K562 (cell line): Measurements from ENCODE around the gene APP. TPM values are rescaled to one million over a fixed set of nuclear protein-coding genes. Genes with fewer than 3 reads are reported as not detected.

Experiments
- ATAC-seq: fragments of 200-7000 bp; cut with Tn5 transposase; 3 replicates; pipeline ENCODE4 v1.9.1; 2020; ENCODE audit warnings: moderate library complexity
- BruUV-seq: library from RNA; stranded (reverse); fragments of 400-500 nt; replicated peaks from 2 replicates; lab custom pipeline; 2021; lab: Mats Ljungman, UMichigan
- CTCF ChIA-PET: fragments of 300-600 bp; formaldehyde crosslinking; extraction: SDS; loops from one replicate; lab custom pipeline; 2021; ENCODE audit warnings: low intra/inter-chr PET ratio; lab: Yijun Ruan, JAX
- POLR2A ChIA-PET: fragments of 300-600, 350-650 bp; sonication (Branson Sonifier 250); formaldehyde crosslinking; extraction: SDS; loops from one replicate; lab custom pipeline; 2021; ENCODE audit warnings: antibody characterized with exemption, inconsistent platforms; lab: Yijun Ruan, JAX
- DNase-seq, 4 experiments: peaks; one replicate each; pipeline versions ENCODE4 v3.0.0 to v3.0.0-alpha.2; 2011 to 2018; ENCODE audit warnings: low spot score in 3 of 4, mixed read lengths in 3 of 4; ENCODE audit errors: extremely low read depth in 1 of 4
- FAIRE-seq: peaks from 2 replicates; lab custom pipeline; 2011; peaks lifted over from hg19 to GRCh38; lab: Jason Lieb, UNC
- H2AFZ ChIP-seq: 2 replicates; pipeline ENCODE4 v1.6.0; 2011; ENCODE audit warnings: low read depth, low read length, control low read depth, inconsistent platforms
- H3K27ac ChIP-seq: fragments of 200-600 bp; 3 replicates; pipeline ENCODE4 v1.8.0; 2011; ENCODE audit warnings: low read depth, mild to moderate bottlenecking, control low read depth, inconsistent platforms, low read length, moderate library complexity, mixed read lengths; ENCODE audit errors: extremely low read depth
- H3K27me3 ChIP-seq, 2 experiments: fragments of 300-600 bp in 1 of 2; 2 replicates in 1 of 2; 3 replicates in 1 of 2; pipeline versions ENCODE4 v1.6.0 to v1.8.0; 2011; ENCODE audit warnings: inconsistent platforms in 2 of 2, low read length in 2 of 2, mild to moderate bottlenecking in 1 of 2, mixed read lengths in 1 of 2, moderate library complexity in 1 of 2; ENCODE audit not compliant: control insufficient read depth in 2 of 2, insufficient read depth in 2 of 2
- H3K36me3 ChIP-seq: fragments of 300-600 bp; 3 replicates; pipeline ENCODE4 v1.8.0; 2011; ENCODE audit warnings: mild to moderate bottlenecking, low read length, inconsistent platforms; ENCODE audit not compliant: control insufficient read depth, insufficient read depth
- H3K4me1 ChIP-seq, 2 experiments: fragments of 200-600 bp in 1 of 2; replicated peaks in 1 of 2; 2 replicates in 1 of 2; 3 replicates in 1 of 2; pipeline versions ENCODE4 v1.5.1 to v1.8.0; 2011; ENCODE audit warnings: inconsistent platforms in 2 of 2, low read length in 2 of 2, mild to moderate bottlenecking in 1 of 2, mixed read lengths in 1 of 2, moderate library complexity in 1 of 2; ENCODE audit not compliant: control insufficient read depth in 2 of 2, insufficient read depth in 2 of 2
- H3K4me2 ChIP-seq: 2 replicates; pipeline ENCODE4 v1.6.1; 2011; ENCODE audit warnings: low read length, control low read depth, inconsistent platforms, mixed read lengths; ENCODE audit not compliant: insufficient read depth
- H3K4me3 ChIP-seq: fragments of 200-600 bp; sonication (generic), shearing (Covaris generic); 2 replicates; pipeline ENCODE4 v1.5.1; 2016; ENCODE audit warnings: control low read depth, inconsistent platforms
- H3K79me2 ChIP-seq: fragments of 200-600 bp; 3 replicates; pipeline ENCODE4 v1.8.0; 2011; ENCODE audit warnings: low read length, inconsistent platforms; ENCODE audit not compliant: control insufficient read depth, insufficient read depth
- H3K9ac ChIP-seq, 2 experiments: 2 replicates each; pipeline versions ENCODE4 v1.6.0 to v1.6.1; 2011; ENCODE audit warnings: low read depth in 2 of 2, low read length in 2 of 2, control low read depth in 1 of 2, inconsistent platforms in 1 of 2, mild to moderate bottlenecking in 1 of 2, mixed read lengths in 1 of 2; ENCODE audit not compliant: insufficient read depth in 1 of 2
- H3K9me1 ChIP-seq: one replicate; pipeline ENCODE4 v1.6.0; 2011; ENCODE audit warnings: inconsistent platforms, mild to moderate bottlenecking, low read length, moderate library complexity; ENCODE audit not compliant: control insufficient read depth, insufficient read depth
- H3K9me3 ChIP-seq: replicated peaks from 2 replicates; pipeline ENCODE4 v1.5.1; 2011; ENCODE audit warnings: low read depth, low read length, inconsistent platforms; ENCODE audit not compliant: control insufficient read depth, insufficient read depth
- H4K20me1 ChIP-seq: replicated peaks from 2 replicates; pipeline ENCODE4 v1.6.1; 2011; ENCODE audit warnings: low read length, inconsistent platforms, mixed read lengths; ENCODE audit not compliant: control insufficient read depth, insufficient read depth
- BDP1 ChIP-seq: IDR thresholded peaks from 3 replicates; pipeline ENCODE4 v1.6.1; 2011; ENCODE audit not compliant: insufficient read length, insufficient read depth
- BHLHE40 ChIP-seq: IDR thresholded peaks from 2 replicates; pipeline ENCODE4 v1.6.1; 2011; ENCODE audit warnings: low read length, improper control_type of control experiment
- KAT8 ChIP-seq: fragments of 450-650 bp; IDR thresholded peaks from 2 replicates; pipeline ENCODE4 v1.6.1; 2016; ENCODE audit warnings: low read depth, mild to moderate bottlenecking
- PURB ChIP-seq: sonication (generic); formaldehyde crosslinking; IDR thresholded peaks from 2 replicates; pipeline ENCODE4 v1.9.0; 2021; ENCODE audit warnings: low read depth, mild to moderate bottlenecking, missing genetic modification reagents
- SMARCA5 ChIP-seq: fragments of 450-650 bp; IDR thresholded peaks from 2 replicates; pipeline ENCODE4 v1.6.1; 2016
- SOX6 ChIP-seq: fragments of 450-650 bp; IDR thresholded peaks from 2 replicates; pipeline ENCODE4 v1.6.1; 2014; ENCODE audit warnings: mild to moderate bottlenecking
- ZNF551 ChIP-seq: fragments of 250-450 bp; sonication (Bioruptor Pico); IDR thresholded peaks from 2 replicates; pipeline ENCODE4 v1.5.0; 2021; ENCODE audit warnings: mild to moderate bottlenecking, moderate library complexity
- WGBS: fragments of 100-300 bp; shearing (Covaris generic); methylation state at CpG from one replicate; pipeline ENCODE4 v1.1.6; 2016; ENCODE audit warnings: low coverage, mixed read lengths; ENCODE audit not compliant: insufficient coverage; ENCODE audit errors: missing lambda C conversion rate; 5-methylcytosine and 5-hydroxymethylcytosine counted together
- in situ Hi-C: fragments of 300-500 bp; cut with MboI; formaldehyde crosslinking; loops from 4 replicates; pipeline ENCODE4 v1.15.0; 2018; ENCODE audit warnings: inconsistent platforms, mixed read lengths
- intact Hi-C: fragments of 100-400 bp; cut with micrococcal nuclease; formaldehyde crosslinking; loops from 2 replicates; pipeline ENCODE4 v1.14.2; 2022
- polyA plus RNA-seq, 8 experiments: library from polyadenylated mRNA; depleted of rRNA in 4 of 8; stranded (reverse) in 5 of 8; unstranded in 3 of 8; fragments of >200 nt; fragmentation: Nextera tagmentation in 2 of 8; fragmentation: Illumina TruSeq in 1 of 8; extraction: Ambion mirVana in 2 of 8; extraction: Trizol in 1 of 8; gene quantifications; 2 replicates each; pipeline versions ENCODE4 v1.2.1 to v1.2.3, GENCODE V29; 2011 to 2014; ENCODE audit warnings: inconsistent platforms in 1 of 8, missing spikeins in 1 of 8
- total RNA-seq, 7 experiments: library from RNA; depleted of rRNA in 6 of 7; stranded (reverse); fragments of >200 nt in 6 of 7; fragmentation: Illumina TruSeq in 2 of 7; extraction: Trizol in 2 of 7; gene quantifications; 2 replicates each; pipeline versions ENCODE4 v1.2.1 to v1.2.3, GENCODE V29; 2011 to 2021; ENCODE audit warnings: low replicate concordance in 1 of 7
- TF ChIP-seq, protein P1 (sequence below), 2 experiments: IDR thresholded peaks in 1 of 2; conservative IDR thresholded peaks in 1 of 2; 2 replicates each; pipeline ENCODE4 v1.6.1; 2016; ENCODE audit warnings: low read depth in 2 of 2, mild to moderate bottlenecking in 1 of 2, missing compliant biosample characterization in 1 of 2, missing genetic modification characterization in 1 of 2, moderate library complexity in 1 of 2
- TF ChIP-seq, protein P2 (sequence below): fragments of 150-350 bp; IDR thresholded peaks from 2 replicates; pipeline ENCODE4 v1.6.1; 2014; ENCODE audit warnings: low read depth, mild to moderate bottlenecking, low read length, borderline replicate concordance
- TF ChIP-seq, protein P3 (sequence below): fragments of 250-450 bp; sonication (Bioruptor Pico); IDR thresholded peaks from 2 replicates; pipeline ENCODE4 v1.9.0; 2021; ENCODE audit warnings: mild to moderate bottlenecking

APP gene
- total and polyA plus RNA-seq, 9 of the 15 experiments (the other 6 are each of a cell fraction or from before 2014, with no cell fraction given), result 0.01 to 1.5 (median 0.16) TPM; not detected in 5

DNA sequence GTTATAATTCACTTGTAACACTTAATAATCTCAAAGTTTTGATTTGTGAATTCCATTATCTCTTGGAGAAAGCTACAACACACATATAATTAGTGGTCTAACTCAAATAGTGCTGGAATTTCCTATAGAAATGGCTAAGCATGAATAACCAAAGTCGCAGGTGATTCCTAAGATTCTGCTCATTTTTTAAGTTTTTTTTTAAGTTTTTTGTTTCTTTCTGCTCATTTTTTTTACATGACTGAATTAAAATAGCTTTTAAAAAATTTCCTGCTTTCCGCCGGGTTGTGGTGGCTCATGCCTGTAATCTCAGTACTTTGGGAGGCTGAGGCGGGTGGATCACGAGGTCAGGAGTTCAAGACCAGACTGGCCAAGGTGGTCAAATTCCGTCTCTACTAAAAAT, 90.4 kb downstream of the APP start:
- no peaks in the 10 kb centered on the region; a peak in 1 of 5 replicates for H3K4me1 ChIP-seq
- H3K79me2 ChIP-seq, result no peaks in the 10 kb centered on the region
- H3K9ac ChIP-seq, result no peak overlapping the region
- intact Hi-C loops (no loop called here), in situ Hi-C loops (no loop called here)
- H4K20me1 ChIP-seq, result no peaks in the 10 kb centered on the region
- no peak for DNase-seq
- no peaks in the 10 kb centered on the region; a peak in 1 of 5 replicates for H3K27me3 ChIP-seq
- WGBS, result 3% methylated on average over 6 of the region's 6 CpGs
- ATAC-seq, result no peak
- no TSS peak for BruUV-seq
- H3K9me1 ChIP-seq, result no peaks in the 10 kb centered on the region
- no peaks in the 10 kb centered on the region for H3K36me3 ChIP-seq
- H3K4me3 ChIP-seq, result no peak overlapping the region
- TF ChIP-seq SMARCA5, result no peak
- TF ChIP-seq, protein P1, sequence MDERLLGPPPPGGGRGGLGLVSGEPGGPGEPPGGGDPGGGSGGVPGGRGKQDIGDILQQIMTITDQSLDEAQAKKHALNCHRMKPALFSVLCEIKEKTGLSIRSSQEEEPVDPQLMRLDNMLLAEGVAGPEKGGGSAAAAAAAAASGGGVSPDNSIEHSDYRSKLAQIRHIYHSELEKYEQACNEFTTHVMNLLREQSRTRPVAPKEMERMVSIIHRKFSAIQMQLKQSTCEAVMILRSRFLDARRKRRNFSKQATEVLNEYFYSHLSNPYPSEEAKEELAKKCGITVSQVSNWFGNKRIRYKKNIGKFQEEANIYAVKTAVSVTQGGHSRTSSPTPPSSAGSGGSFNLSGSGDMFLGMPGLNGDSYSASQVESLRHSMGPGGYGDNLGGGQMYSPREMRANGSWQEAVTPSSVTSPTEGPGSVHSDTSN (CRISPR knock-in tag; IDR thresholded peaks at IDR 0.05; ENCODE audit: low read depth), result no peak
- TF ChIP-seq, protein P1 (tag; conservative IDR thresholded peaks at IDR 0.05; ENCODE audit: low read depth), result no peak
- no peaks in the 10 kb centered on the region for H3K9me3 ChIP-seq
- no peak for FAIRE-seq
- ChIA-PET CTCF (no interaction called here), POLR2A (no interaction called here)
- H2AFZ ChIP-seq, result no peak overlapping the region
- no peak overlapping the region for H3K4me2 ChIP-seq
- H3K27ac ChIP-seq, result no peak overlapping the region

DNA sequence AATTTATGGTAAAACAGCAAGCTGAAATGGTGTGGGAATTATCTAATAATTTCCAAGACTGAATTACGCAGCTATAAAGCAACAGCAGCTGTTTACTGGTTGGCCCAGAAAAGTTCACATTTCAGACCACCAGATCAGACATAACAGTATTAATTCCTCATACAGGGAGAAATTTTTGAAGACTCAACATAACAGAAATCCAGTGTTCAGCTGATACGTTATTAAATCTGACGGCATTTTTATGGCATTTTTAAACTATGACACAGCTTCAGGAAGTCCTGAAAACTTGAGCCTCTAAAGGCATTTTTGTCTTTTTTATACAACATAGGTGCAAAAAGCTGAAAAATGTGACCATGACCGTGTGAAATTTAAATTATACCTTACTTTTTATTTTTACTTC, 91.2 kb downstream of the APP start:
- no peaks in the 10 kb centered on the region; a peak in 1 of 5 replicates for H3K27me3 ChIP-seq
- no peaks in the 10 kb centered on the region for H3K9me1 ChIP-seq
- BruUV-seq, result no TSS peak
- no peak overlapping the region for H3K9ac ChIP-seq
- DNase-seq (no peak), FAIRE-seq (no peak), ATAC-seq (no peak)
- no peaks in the 10 kb centered on the region for H4K20me1 ChIP-seq
- no peaks in the 10 kb centered on the region for H3K79me2 ChIP-seq
- H3K27ac ChIP-seq, result no peak overlapping the region
- H3K9me3 ChIP-seq, result no peaks in the 10 kb centered on the region
- no peak overlapping the region for H2AFZ ChIP-seq
- intact Hi-C loops, result no loop called here
- H3K4me2 ChIP-seq, result no peak overlapping the region
- CTCF ChIA-PET, result no interaction called here
- no peaks in the 10 kb centered on the region for H3K36me3 ChIP-seq
- no peaks in the 10 kb centered on the region; a peak in 1 of 5 replicates for H3K4me1 ChIP-seq
- WGBS, result 3% methylated on average over 4 of the region's 4 CpGs
- in situ Hi-C loops, result no loop called here
- no peak overlapping the region for H3K4me3 ChIP-seq
- POLR2A ChIA-PET, result interaction anchor here (0.9 kb wide), 1 partner anchor 9 kb away, joined by 3 read pairs; no protein-coding TSS in a partner anchor
- no peak for TF ChIP-seq KAT8
- TF ChIP-seq BHLHE40, result no peak
- TF ChIP-seq, protein P2, sequence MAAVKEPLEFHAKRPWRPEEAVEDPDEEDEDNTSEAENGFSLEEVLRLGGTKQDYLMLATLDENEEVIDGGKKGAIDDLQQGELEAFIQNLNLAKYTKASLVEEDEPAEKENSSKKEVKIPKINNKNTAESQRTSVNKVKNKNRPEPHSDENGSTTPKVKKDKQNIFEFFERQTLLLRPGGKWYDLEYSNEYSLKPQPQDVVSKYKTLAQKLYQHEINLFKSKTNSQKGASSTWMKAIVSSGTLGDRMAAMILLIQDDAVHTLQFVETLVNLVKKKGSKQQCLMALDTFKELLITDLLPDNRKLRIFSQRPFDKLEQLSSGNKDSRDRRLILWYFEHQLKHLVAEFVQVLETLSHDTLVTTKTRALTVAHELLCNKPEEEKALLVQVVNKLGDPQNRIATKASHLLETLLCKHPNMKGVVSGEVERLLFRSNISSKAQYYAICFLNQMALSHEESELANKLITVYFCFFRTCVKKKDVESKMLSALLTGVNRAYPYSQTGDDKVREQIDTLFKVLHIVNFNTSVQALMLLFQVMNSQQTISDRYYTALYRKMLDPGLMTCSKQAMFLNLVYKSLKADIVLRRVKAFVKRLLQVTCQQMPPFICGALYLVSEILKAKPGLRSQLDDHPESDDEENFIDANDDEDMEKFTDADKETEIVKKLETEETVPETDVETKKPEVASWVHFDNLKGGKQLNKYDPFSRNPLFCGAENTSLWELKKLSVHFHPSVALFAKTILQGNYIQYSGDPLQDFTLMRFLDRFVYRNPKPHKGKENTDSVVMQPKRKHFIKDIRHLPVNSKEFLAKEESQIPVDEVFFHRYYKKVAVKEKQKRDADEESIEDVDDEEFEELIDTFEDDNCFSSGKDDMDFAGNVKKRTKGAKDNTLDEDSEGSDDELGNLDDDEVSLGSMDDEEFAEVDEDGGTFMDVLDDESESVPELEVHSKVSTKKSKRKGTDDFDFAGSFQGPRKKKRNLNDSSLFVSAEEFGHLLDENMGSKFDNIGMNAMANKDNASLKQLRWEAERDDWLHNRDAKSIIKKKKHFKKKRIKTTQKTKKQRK, result no peak
- TF ChIP-seq SOX6, result no peak
- no peak for TF ChIP-seq PURB (CRISPR knock-in tag)
- no peak for TF ChIP-seq BDP1
- TF ChIP-seq, protein P3, sequence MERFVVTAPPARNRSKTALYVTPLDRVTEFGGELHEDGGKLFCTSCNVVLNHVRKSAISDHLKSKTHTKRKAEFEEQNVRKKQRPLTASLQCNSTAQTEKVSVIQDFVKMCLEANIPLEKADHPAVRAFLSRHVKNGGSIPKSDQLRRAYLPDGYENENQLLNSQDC (CRISPR knock-in tag), result no peak
- TF ChIP-seq ZNF551 (CRISPR knock-in tag), result no peak
